Neural cell (in vitro differentiated cells): ENCODE results near the gene SPPL2A.

ENCODE experiments used
- EP300 ChIP-seq: fragments of 450-650 bp; conservative IDR thresholded peaks from 2 replicates; pipeline ENCODE4 v1.6.1; 2014; ENCODE audit warnings: antibody characterized with exemption, mild to moderate bottlenecking, moderate library complexity; ENCODE audit not compliant: poor library complexity, severe bottlenecking
- POLR2AphosphoS5 ChIP-seq: IDR thresholded peaks from 2 replicates; pipeline ENCODE4 v1.6.1; 2012

GRCh38 chr15:50702762-50703334, 62.7 kb downstream of the SPPL2A start:
- no peak for TF ChIP-seq POLR2AphosphoS5
- TF ChIP-seq EP300, result no peak
